ENCODE data around the gene C19orf85. TPM values are rescaled to one million over a fixed set of nuclear protein-coding genes. Genes with fewer than 3 reads are reported as not detected.

C19orf85 gene
- total and polyA plus RNA-seq, 4 donors, result not detected

DNA sequence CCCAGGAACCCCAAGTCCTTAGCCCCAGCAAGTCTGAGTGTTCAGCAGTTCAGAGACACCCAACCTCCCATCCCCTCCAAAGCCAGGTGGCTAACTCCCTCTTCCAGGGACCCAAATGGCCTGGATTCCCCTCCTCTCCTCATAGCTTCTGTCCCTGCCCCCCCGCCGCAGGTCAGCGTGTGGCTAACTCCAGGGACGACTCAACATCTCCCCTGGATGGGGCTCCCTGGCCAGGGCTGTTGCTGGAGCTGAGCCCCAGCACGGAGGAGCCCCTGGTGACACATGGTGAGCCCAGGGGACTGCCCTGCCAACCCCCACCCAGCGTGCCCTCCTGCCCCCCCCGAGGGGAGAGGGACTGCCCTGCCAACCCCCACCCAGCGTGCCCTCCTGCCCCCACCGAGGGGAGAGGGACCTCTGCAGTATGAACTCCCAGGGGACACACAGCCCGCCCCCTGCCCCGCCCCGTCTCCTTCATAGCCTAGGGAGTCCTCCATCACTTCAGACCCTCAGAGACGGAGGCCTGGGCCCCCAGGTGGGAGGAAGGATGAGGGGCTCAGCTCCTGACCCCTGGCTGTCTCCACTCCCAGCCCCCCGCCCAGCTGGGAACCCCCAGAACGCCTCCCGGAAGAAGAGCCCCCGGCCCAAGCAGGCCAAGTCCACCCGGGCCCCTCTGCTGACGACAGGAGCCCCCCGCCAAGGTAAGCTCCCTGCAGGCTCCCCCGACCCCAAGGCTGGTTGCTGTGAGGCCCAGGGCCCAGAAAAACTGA is 25.3 kb upstream of the C19orf85 start:
- no peak overlapping the region for H3K4me3 ChIP-seq (ENCODE audit: low read depth in 1 of 3, low read length in 3 of 3)
- H3K9ac ChIP-seq (ENCODE audit: low read depth in 1 of 2, low read length in 2 of 2), result no peak overlapping the region
- TF ChIP-seq, protein P1, sequence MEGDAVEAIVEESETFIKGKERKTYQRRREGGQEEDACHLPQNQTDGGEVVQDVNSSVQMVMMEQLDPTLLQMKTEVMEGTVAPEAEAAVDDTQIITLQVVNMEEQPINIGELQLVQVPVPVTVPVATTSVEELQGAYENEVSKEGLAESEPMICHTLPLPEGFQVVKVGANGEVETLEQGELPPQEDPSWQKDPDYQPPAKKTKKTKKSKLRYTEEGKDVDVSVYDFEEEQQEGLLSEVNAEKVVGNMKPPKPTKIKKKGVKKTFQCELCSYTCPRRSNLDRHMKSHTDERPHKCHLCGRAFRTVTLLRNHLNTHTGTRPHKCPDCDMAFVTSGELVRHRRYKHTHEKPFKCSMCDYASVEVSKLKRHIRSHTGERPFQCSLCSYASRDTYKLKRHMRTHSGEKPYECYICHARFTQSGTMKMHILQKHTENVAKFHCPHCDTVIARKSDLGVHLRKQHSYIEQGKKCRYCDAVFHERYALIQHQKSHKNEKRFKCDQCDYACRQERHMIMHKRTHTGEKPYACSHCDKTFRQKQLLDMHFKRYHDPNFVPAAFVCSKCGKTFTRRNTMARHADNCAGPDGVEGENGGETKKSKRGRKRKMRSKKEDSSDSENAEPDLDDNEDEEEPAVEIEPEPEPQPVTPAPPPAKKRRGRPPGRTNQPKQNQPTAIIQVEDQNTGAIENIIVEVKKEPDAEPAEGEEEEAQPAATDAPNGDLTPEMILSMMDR (IDR thresholded peaks at IDR 0.05; ENCODE audit: low read depth, low read length, missing input control), result no peak
- no peak for TF ChIP-seq NR2F2 (IDR thresholded peaks at IDR 0.05)
- no peak for TF ChIP-seq FOXA1 (IDR thresholded peaks at IDR 0.05)
- no peak for TF ChIP-seq GABPA (IDR thresholded peaks at IDR 0.05 in 1 of 2, conservative IDR thresholded peaks at IDR 0.05 in 1 of 2)
- no peak for TF ChIP-seq RXRA (IDR thresholded peaks at IDR 0.05)
- TF ChIP-seq, protein P2, sequence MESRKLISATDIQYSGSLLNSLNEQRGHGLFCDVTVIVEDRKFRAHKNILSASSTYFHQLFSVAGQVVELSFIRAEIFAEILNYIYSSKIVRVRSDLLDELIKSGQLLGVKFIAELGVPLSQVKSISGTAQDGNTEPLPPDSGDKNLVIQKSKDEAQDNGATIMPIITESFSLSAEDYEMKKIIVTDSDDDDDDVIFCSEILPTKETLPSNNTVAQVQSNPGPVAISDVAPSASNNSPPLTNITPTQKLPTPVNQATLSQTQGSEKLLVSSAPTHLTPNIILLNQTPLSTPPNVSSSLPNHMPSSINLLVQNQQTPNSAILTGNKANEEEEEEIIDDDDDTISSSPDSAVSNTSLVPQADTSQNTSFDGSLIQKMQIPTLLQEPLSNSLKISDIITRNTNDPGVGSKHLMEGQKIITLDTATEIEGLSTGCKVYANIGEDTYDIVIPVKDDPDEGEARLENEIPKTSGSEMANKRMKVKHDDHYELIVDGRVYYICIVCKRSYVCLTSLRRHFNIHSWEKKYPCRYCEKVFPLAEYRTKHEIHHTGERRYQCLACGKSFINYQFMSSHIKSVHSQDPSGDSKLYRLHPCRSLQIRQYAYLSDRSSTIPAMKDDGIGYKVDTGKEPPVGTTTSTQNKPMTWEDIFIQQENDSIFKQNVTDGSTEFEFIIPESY (IDR thresholded peaks at IDR 0.05), result no peak
- DNase-seq (ENCODE audit: low spot score), result no peak
- peaks cover 0 to 2% (median 1%) of the 10 kb centered on the region in 4 donors for H3K4me1 ChIP-seq (ENCODE audit: control insufficient read depth in 4 of 4, insufficient read depth in 4 of 4, low read length in 3 of 4)
- no peaks in the 10 kb centered on the region for H3K9me3 ChIP-seq (ENCODE audit: control insufficient read depth in 4 of 4, low read length in 3 of 4)
- H3K27ac ChIP-seq (ENCODE audit: low read depth in 1 of 2, low read length in 2 of 2), result no peak overlapping the region
- H3K36me3 ChIP-seq (ENCODE audit: control insufficient read depth in 4 of 4, insufficient read depth in 3 of 4, low read depth in 1 of 4, low read length in 3 of 4), result no peaks in the 10 kb centered on the region
- WGBS, result 53% methylated on average over 21 of the region's 21 CpGs
- no peaks in the 10 kb centered on the region for H3K27me3 ChIP-seq (ENCODE audit: control insufficient read depth in 4 of 4, insufficient read depth in 4 of 4, low read length in 3 of 4)

DNA sequence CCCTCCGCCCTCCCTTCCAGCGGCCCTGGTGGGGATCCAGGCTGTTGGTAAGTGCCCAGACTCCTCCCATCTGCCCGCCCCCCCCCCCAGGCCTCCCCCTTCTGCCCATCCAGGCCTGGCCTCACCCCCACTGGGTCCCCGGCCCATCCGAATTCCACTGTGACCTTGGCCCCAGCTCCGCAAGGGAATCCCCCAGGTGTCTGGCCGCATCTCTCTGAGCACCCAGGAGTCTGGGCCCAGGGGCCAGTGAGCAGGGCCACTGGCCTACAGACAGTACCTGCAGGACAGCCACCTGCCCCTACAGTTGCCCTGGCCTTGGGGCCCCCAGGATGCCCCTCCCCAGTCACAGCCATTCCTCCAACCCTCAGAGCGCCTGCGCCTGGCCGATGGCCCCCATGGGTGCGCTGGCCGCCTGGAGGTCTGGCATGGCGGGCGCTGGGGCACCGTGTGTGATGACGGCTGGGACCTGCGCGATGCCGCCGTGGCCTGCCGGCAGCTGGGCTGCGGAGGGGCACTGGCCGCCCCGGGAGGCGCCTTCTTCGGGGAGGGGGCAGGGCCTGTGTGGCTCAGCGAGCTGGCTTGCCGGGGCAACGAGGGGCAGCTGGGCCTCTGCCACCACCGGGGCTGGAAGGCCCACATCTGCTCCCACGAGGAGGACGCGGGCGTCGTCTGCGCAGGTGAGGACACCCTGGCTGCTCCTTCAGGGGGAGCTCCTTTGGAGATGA is 24.6 kb upstream of the C19orf85 start:
- Histone ChIP-seq H3K4me1 (ENCODE audit: control insufficient read depth in 4 of 4, insufficient read depth in 4 of 4, low read length in 3 of 4) (peaks cover 3 to 9% (median 7%) of the 10 kb centered on the region in 4 donors), H3K4me3 (ENCODE audit: low read depth in 1 of 3, low read length in 3 of 3) (no peak overlapping the region), H3K27me3 (ENCODE audit: control insufficient read depth in 4 of 4, insufficient read depth in 4 of 4, low read length in 3 of 4) (no peaks in the 10 kb centered on the region), H3K9me3 (ENCODE audit: control insufficient read depth in 4 of 4, low read length in 3 of 4) (no peaks in the 10 kb centered on the region), H3K36me3 (ENCODE audit: control insufficient read depth in 4 of 4, insufficient read depth in 3 of 4, low read depth in 1 of 4, low read length in 3 of 4) (no peaks in the 10 kb centered on the region), H3K9ac (ENCODE audit: low read depth in 1 of 2, low read length in 2 of 2) (no peak overlapping the region), H3K27ac (ENCODE audit: low read depth in 1 of 2, low read length in 2 of 2) (no peak overlapping the region)
- no peak for TF ChIP-seq EGR1 (IDR thresholded peaks at IDR 0.05; ENCODE audit: low read depth in 2 of 2)
- TF ChIP-seq HNF4G (IDR thresholded peaks at IDR 0.05), result no peak
- 52% methylated on average over 36 of the region's 36 CpGs for WGBS
- no peak for DNase-seq (ENCODE audit: low spot score)

- 12% methylated on average over 20 of the region's 21 CpGs for WGBS
- Histone ChIP-seq H3K4me1 (ENCODE audit: control insufficient read depth in 4 of 4, insufficient read depth in 4 of 4, low read length in 3 of 4) (peaks cover 3 to 14% (median 7%) of the 10 kb centered on the region in 4 donors), H3K9ac (ENCODE audit: low read depth in 1 of 2, low read length in 2 of 2) (no peak within 1 kb of the TSS), H3K27ac (ENCODE audit: low read depth in 1 of 2, low read length in 2 of 2) (peak within 1 kb of the TSS; percentile 59 to 60), H3K27me3 (ENCODE audit: control insufficient read depth in 4 of 4, insufficient read depth in 4 of 4, low read length in 3 of 4) (no peaks in the 10 kb centered on the region), H3K36me3 (ENCODE audit: control insufficient read depth in 4 of 4, insufficient read depth in 3 of 4, low read depth in 1 of 4, low read length in 3 of 4) (peaks cover 0 to 3% (median 2%) of the 10 kb centered on the region in 4 donors), H3K9me3 (ENCODE audit: control insufficient read depth in 4 of 4, low read length in 3 of 4) (no peaks in the 10 kb centered on the region), H3K4me3 (ENCODE audit: low read depth in 1 of 3, low read length in 3 of 3) (no peak within 1 kb of the TSS)
- no peak for DNase-seq (ENCODE audit: low spot score)
- TF ChIP-seq GABPA (IDR thresholded peaks at IDR 0.05 in 1 of 2, conservative IDR thresholded peaks at IDR 0.05 in 1 of 2), result no peak
- TF ChIP-seq REST (IDR thresholded peaks at IDR 0.05), result no peak
- TF ChIP-seq RAD21 (IDR thresholded peaks at IDR 0.05), result no peak
Observed at GRCh38 chr19:55487924-55488687, 23.6 kb upstream of the C19orf85 start, which contains the start of gene SSC5D. Gene SSC5D, plus strand, starts transcription at chr19:55488436. Its CDS starts 154 bp downstream, at chr19:55488590.

Data from liver (tissue), 9 donors.